H1 (cell line): ENCODE results near the gene ITPKA. TPM values are rescaled to one million over a fixed set of nuclear protein-coding genes. Genes with fewer than 3 reads are reported as not detected.
A peak's percentile ranks its signal among the peaks of the same experiment; 100 is the strongest.

ENCODE experiments used
- CTCF ChIA-PET: fragments of 300-600 bp; sonication (Branson Sonifier 250); formaldehyde crosslinking; loops from one replicate; lab custom pipeline; 2021; ENCODE audit not compliant: partially characterized antibody; lab: Charles Lee
- POLR2A ChIA-PET: fragments of 300-600 bp; sonication (Branson Sonifier 250); formaldehyde crosslinking; loops from one replicate; lab custom pipeline; 2021; ENCODE audit warnings: inconsistent platforms; ENCODE audit not compliant: partially characterized antibody; lab: Charles Lee
- DNase-seq, 2 experiments: peaks; one replicate each; pipeline versions ENCODE4 v3.0.0 to v3.0.0-alpha.2; 2010 to 2022; ENCODE audit warnings: low spot score in 2 of 2, low read depth in 1 of 2, mixed read lengths in 1 of 2
- FAIRE-seq: peaks from 2 replicates; lab custom pipeline; 2011; peaks lifted over from hg19 to GRCh38; lab: Jason Lieb, UNC
- H2AFZ ChIP-seq: 2 replicates; pipeline ENCODE4 v1.8.1; 2012; ENCODE audit warnings: low read length, inconsistent platforms
- H2AK5ac ChIP-seq: 2 replicates; pipeline ENCODE4 v1.6.1; 2013; ENCODE audit warnings: low read depth, low read length
- H2BK120ac ChIP-seq: replicated peaks from 2 replicates; pipeline ENCODE3; 2013; ENCODE audit warnings: low read depth, low read length, inconsistent platforms
- H2BK12ac ChIP-seq: 2 replicates; pipeline ENCODE4 v1.6.1; 2013; ENCODE audit warnings: low read depth, low read length
- H2BK15ac ChIP-seq: 2 replicates; pipeline ENCODE4 v1.6.1; 2013; ENCODE audit warnings: low read length
- H2BK20ac ChIP-seq: 2 replicates; pipeline ENCODE4 v1.6.1; 2013; ENCODE audit warnings: low read length
- H2BK5ac ChIP-seq: 2 replicates; pipeline ENCODE4 v1.6.1; 2013; ENCODE audit warnings: low read depth, low read length
- H3K14ac ChIP-seq: 2 replicates; pipeline ENCODE4 v1.6.1; 2013; ENCODE audit warnings: inconsistent platforms; ENCODE audit not compliant: insufficient read length
- H3K18ac ChIP-seq: 2 replicates; pipeline ENCODE4 v1.6.1; 2013; ENCODE audit warnings: low read length; ENCODE audit errors: extremely low read depth
- H3K23ac ChIP-seq: 2 replicates; pipeline ENCODE4 v1.6.1; 2013; ENCODE audit warnings: inconsistent platforms; ENCODE audit not compliant: insufficient read length
- H3K23me2 ChIP-seq: 2 replicates; pipeline ENCODE4 v1.6.1; 2013; ENCODE audit warnings: low read depth, low read length
- H3K27ac ChIP-seq: 2 replicates; pipeline ENCODE4 v1.6.1; 2011; ENCODE audit warnings: low read depth, low read length, inconsistent platforms
- H3K27me3 ChIP-seq, 4 experiments: replicated peaks in 1 of 4; 1 replicate in 1 of 4; 2 replicates in 3 of 4; pipeline versions ENCODE4 v1.6.1 to v1.8.1; 2011 to 2013; ENCODE audit warnings: low read length in 3 of 4, mild to moderate bottlenecking in 3 of 4, inconsistent platforms in 2 of 4, mixed read lengths in 2 of 4, moderate library complexity in 1 of 4; ENCODE audit not compliant: control insufficient read depth in 3 of 4, insufficient read depth in 3 of 4; ENCODE audit errors: extremely low read depth in 1 of 4
- H3K36me3 ChIP-seq, 4 experiments: 2 replicates each; pipeline versions ENCODE4 v1.6.1 to v1.8.1; 2011 to 2013; ENCODE audit warnings: mild to moderate bottlenecking in 4 of 4, low read length in 3 of 4, moderate library complexity in 2 of 4, control low read depth in 1 of 4, inconsistent platforms in 1 of 4; ENCODE audit not compliant: insufficient read depth in 4 of 4, control insufficient read depth in 2 of 4
- H3K4ac ChIP-seq: replicated peaks from 2 replicates; pipeline ENCODE3; 2013; ENCODE audit warnings: low read length, low read depth, mixed read lengths, inconsistent platforms; ENCODE audit not compliant: insufficient read length
- H3K4me1 ChIP-seq, 4 experiments: replicated peaks in 1 of 4; 1 replicate in 1 of 4; 2 replicates in 3 of 4; pipeline versions ENCODE4 v1.6.1 to v1.8.1; 2011 to 2013; ENCODE audit warnings: low read length in 3 of 4, inconsistent platforms in 2 of 4, mixed read lengths in 1 of 4; ENCODE audit not compliant: insufficient read depth in 4 of 4, control insufficient read depth in 3 of 4
- H3K4me2 ChIP-seq, 2 experiments: 2 replicates each; pipeline versions ENCODE4 v1.6.1 to v1.8.1; 2011 to 2013; ENCODE audit warnings: low read depth in 2 of 2, low read length in 2 of 2, control low read depth in 1 of 2, inconsistent platforms in 1 of 2, mild to moderate bottlenecking in 1 of 2; ENCODE audit not compliant: insufficient read depth in 1 of 2
- H3K4me3 ChIP-seq, 4 experiments: fragments of 200-600, 300-600 bp in 1 of 4; sonication (generic), shearing (Covaris generic), sonication (Bioruptor Twin) in 1 of 4; 2 replicates each; pipeline versions ENCODE4 v1.5.1 to v1.8.1; 2011 to 2016; ENCODE audit warnings: low read length in 4 of 4, low read depth in 3 of 4, control low read depth in 2 of 4, inconsistent platforms in 2 of 4, mild to moderate bottlenecking in 2 of 4, mixed read lengths in 1 of 4, moderate library complexity in 1 of 4; ENCODE audit not compliant: insufficient read depth in 2 of 4; ENCODE audit errors: extremely low read depth in 1 of 4
- H3K56ac ChIP-seq: replicated peaks from 2 replicates; pipeline ENCODE3; 2013; ENCODE audit warnings: low read depth, mild to moderate bottlenecking, mixed read lengths, low read length, inconsistent platforms; ENCODE audit not compliant: insufficient read length
- H3K79me1 ChIP-seq: 2 replicates; pipeline ENCODE4 v1.6.1; 2013; ENCODE audit warnings: low read depth, low read length, control low read depth
- H3K79me2 ChIP-seq, 2 experiments: 2 replicates each; pipeline versions ENCODE4 v1.6.1 to v1.8.1; 2012 to 2013; ENCODE audit warnings: low read length in 2 of 2, mild to moderate bottlenecking in 2 of 2, inconsistent platforms in 1 of 2; ENCODE audit not compliant: insufficient read depth in 2 of 2, control insufficient read depth in 1 of 2
- H3K9ac ChIP-seq, 4 experiments: replicated peaks in 1 of 4; 1 replicate in 1 of 4; 2 replicates in 3 of 4; pipeline versions ENCODE4 v1.6.1 to v1.8.1; 2011 to 2013; ENCODE audit warnings: low read depth in 3 of 4, low read length in 3 of 4, control low read depth in 2 of 4, mild to moderate bottlenecking in 2 of 4, moderate library complexity in 2 of 4, inconsistent platforms in 1 of 4; ENCODE audit errors: extremely low read depth in 1 of 4
- H3K9me3 ChIP-seq, 2 experiments: 2 replicates each; pipeline versions ENCODE4 v1.6.1 to v1.8.1; 2012 to 2013; ENCODE audit warnings: mild to moderate bottlenecking in 2 of 2, moderate library complexity in 2 of 2, control low read depth in 1 of 2, inconsistent platforms in 1 of 2, low read depth in 1 of 2, low read length in 1 of 2, mixed read lengths in 1 of 2; ENCODE audit not compliant: insufficient read depth in 2 of 2
- H4K20me1 ChIP-seq, 2 experiments: replicated peaks in 1 of 2; 2 replicates each; pipeline versions ENCODE3 to v1.8.1; 2011 to 2013; ENCODE audit warnings: inconsistent platforms in 2 of 2, low read length in 2 of 2, mild to moderate bottlenecking in 1 of 2; ENCODE audit not compliant: insufficient read depth in 2 of 2, control insufficient read depth in 1 of 2
- H4K5ac ChIP-seq: 2 replicates; pipeline ENCODE4 v1.6.1; 2013; ENCODE audit warnings: low read length, low read depth, mixed read lengths, inconsistent platforms; ENCODE audit not compliant: insufficient read length
- H4K8ac ChIP-seq: 2 replicates; pipeline ENCODE4 v1.8.0; 2013; ENCODE audit warnings: mild to moderate bottlenecking, moderate library complexity, low read length, inconsistent platforms; ENCODE audit not compliant: insufficient read depth; ENCODE audit errors: extremely low read depth
- H4K91ac ChIP-seq: replicated peaks from 2 replicates; pipeline ENCODE3; 2013; ENCODE audit warnings: low read length, mixed read lengths, inconsistent platforms; ENCODE audit not compliant: insufficient read length
- EZH2 ChIP-seq: fragments of 200-600 bp; sonication (generic); IDR thresholded peaks from 2 replicates; pipeline ENCODE4 v1.7.1; 2012; ENCODE audit warnings: low read depth, mild to moderate bottlenecking, moderate library complexity, low read length, inconsistent platforms; ENCODE audit not compliant: severe bottlenecking
- SUZ12 ChIP-seq: fragments of 200-600 bp; sonication (generic); IDR thresholded peaks from 2 replicates; pipeline ENCODE4 v1.6.1; 2012; ENCODE audit warnings: mild to moderate bottlenecking, inconsistent platforms, low read length, moderate library complexity, mixed read lengths
- TAF1 ChIP-seq: IDR thresholded peaks from 2 replicates; pipeline ENCODE4 v1.6.1; 2011; ENCODE audit warnings: mild to moderate bottlenecking, low read depth, low read length
- WGBS, 2 experiments: shearing (Covaris generic) in 1 of 2; methylation state at CpG; one replicate each; pipeline versions ENCODE4 v1.1.6 to v1.1.7; 2013 to 2015; ENCODE audit warnings: low lambda C conversion rate in 2 of 2, mixed read lengths in 2 of 2, inconsistent platforms in 1 of 2, low coverage in 1 of 2, missing lambda C conversion rate in 1 of 2; ENCODE audit not compliant: insufficient replicate concordance in 2 of 2, insufficient coverage in 1 of 2, insufficient read length in 1 of 2; ENCODE audit errors: extremely low coverage in 1 of 2, missing lambda C conversion rate in 1 of 2; 5-methylcytosine and 5-hydroxymethylcytosine counted together
- polyA plus RNA-seq, 7 experiments: library from polyadenylated mRNA; depleted of rRNA in 3 of 7; stranded (reverse) in 5 of 7; unstranded in 2 of 7; fragments of >200 nt in 5 of 7; fragments of 200-250 nt in 2 of 7; gene quantifications; 1 replicate in 5 of 7; 2 replicates in 1 of 7; 4 replicates in 1 of 7; pipeline versions ENCODE4 v1.2.1 to v1.2.3, GENCODE V29; 2011 to 2013; ENCODE audit warnings: missing spikeins in 2 of 7, mixed read lengths in 2 of 7
- total RNA-seq: library from RNA; stranded (reverse); fragmentation: NEBNext Ultra II Directional; extraction: Animal tissue kit (Norgen Biotek cat#: 25700); gene quantifications from 2 replicates; pipeline ENCODE4 v1.2.1, GENCODE V29; 2021
- TF ChIP-seq, protein P1 (sequence below): IDR thresholded peaks from 2 replicates; pipeline ENCODE4 v1.6.1; 2011; ENCODE audit warnings: low read depth, mild to moderate bottlenecking, low read length; ENCODE audit not compliant: insufficient read depth

Gene ITPKA
- total and polyA plus RNA-seq, 2 of the 8 experiments (the other 6 are each of a cell fraction or from before 2014, with no cell fraction given): 0.39 to 0.99 TPM

DNA sequence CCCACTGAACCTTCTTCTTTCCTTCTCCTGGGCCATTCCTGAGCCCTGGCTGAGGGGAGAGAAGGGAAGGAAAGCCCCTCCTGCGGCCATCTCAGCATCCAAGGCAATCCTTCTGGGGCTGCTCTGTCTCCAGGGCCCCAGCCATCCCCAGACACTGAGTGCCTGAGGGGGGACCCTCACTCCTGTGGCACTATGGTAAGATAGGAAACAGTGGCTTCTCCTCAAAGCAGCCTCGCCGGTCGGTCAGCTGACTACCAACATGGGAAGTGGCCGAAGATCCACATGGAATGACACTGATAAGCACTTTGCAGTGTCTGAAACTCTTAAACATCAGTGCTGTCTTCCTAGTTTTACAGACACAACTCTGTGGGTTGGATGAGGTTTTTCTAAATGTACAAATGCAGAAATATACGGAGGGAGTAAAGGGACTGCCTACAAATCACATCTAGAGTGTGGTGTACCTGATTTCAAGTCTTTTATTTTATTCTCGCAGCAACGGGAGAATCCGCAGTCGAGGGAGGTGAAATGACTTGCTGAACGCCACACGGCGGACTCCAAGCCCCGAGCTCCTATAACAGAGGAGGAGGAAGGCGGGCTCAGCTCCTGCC is 973 bp upstream of the ITPKA start:
- H2BK12ac ChIP-seq: no peak overlapping the region
- H4K8ac ChIP-seq: no peak overlapping the region
- H3K79me2 ChIP-seq: no peaks in the 10 kb centered on the region
- H3K4me1 ChIP-seq: peaks cover 0 to 15% (median 8%) of the 10 kb centered on the region in 4 experiments; a peak in 6 of 7 replicates
- no peak overlapping the region for H2BK5ac ChIP-seq
- ChIA-PET POLR2A (interaction anchor here (1.0 to 2.5 kb wide), 8 partner anchors 8 to 72 kb away, joined by 3 to 8 read pairs (median 5); partner anchors contain the start of gene LTK), CTCF (interaction anchor here (0.6 to 2.7 kb wide), 8 partner anchors 8 to 727 kb away, joined by 3 to 12 read pairs (median 6); no protein-coding TSS in a partner anchor)
- DNase-seq (no peak), FAIRE-seq (no peak)
- H3K4me2 ChIP-seq: peak overlapping the region; percentile 88 to 94
- no peaks in the 10 kb centered on the region for H3K9me3 ChIP-seq
- H2AK5ac ChIP-seq: 0 out of 2 replicates have a peak overlapping the region, but pooled peaks have one; percentile 30
- H2BK15ac ChIP-seq: no peak overlapping the region; the same call in 1 of the 2 replicates
- peak overlapping the region; percentile 59 for H2AFZ ChIP-seq
- no peak overlapping the region for H3K56ac ChIP-seq
- H3K23me2 ChIP-seq: peaks cover 26% of the 10 kb centered on the region; the same call in 1 of the 2 replicates
- H3K14ac ChIP-seq: no peak overlapping the region
- H2BK120ac ChIP-seq: no peak overlapping the region
- H3K4me3 ChIP-seq: peak overlapping the region; percentile 42 to 78 (median 54)
- peaks cover 2 to 9% of the 10 kb centered on the region in 2 experiments for H4K20me1 ChIP-seq
- no peak overlapping the region for H3K23ac ChIP-seq
- 9% methylated on average over 14 of the region's 15 CpGs; no CpG with 5 or more reads in 1 of the 2 experiments for WGBS, 2 experiments
- H3K36me3 ChIP-seq: peaks cover 0 to 5% (median 0%) of the 10 kb centered on the region in 4 experiments; a peak in 1 of 8 replicates
- H4K91ac ChIP-seq: no peak overlapping the region
- no peak overlapping the region for H3K4ac ChIP-seq
- no peak overlapping the region for H4K5ac ChIP-seq
- H3K9ac ChIP-seq: no peak overlapping the region
- peaks cover 54 to 71% (median 68%) of the 10 kb centered on the region in 4 experiments for H3K27me3 ChIP-seq
- H3K79me1 ChIP-seq: no peaks in the 10 kb centered on the region
- no peak overlapping the region for H3K27ac ChIP-seq
- H2BK20ac ChIP-seq: no peak overlapping the region
- H3K18ac ChIP-seq: peak overlapping the region; percentile 38; the same call in 1 of the 2 replicates
- TF ChIP-seq TAF1: no peak
- peak; percentile 41; the same call in 1 of the 2 replicates for TF ChIP-seq SUZ12
- TF ChIP-seq, protein P1, sequence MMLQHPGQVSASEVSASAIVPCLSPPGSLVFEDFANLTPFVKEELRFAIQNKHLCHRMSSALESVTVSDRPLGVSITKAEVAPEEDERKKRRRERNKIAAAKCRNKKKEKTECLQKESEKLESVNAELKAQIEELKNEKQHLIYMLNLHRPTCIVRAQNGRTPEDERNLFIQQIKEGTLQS: no peak
- TF ChIP-seq EZH2: peak; percentile 35
